Kidney epithelial cell (primary cell): ENCODE data around the gene KCNIP1. TPM values are rescaled to one million over a fixed set of nuclear protein-coding genes. Genes with fewer than 3 reads are reported as not detected.

ENCODE experiments used
- DNase-seq: peaks from one replicate; pipeline ENCODE4 v3.0.0-alpha.2; 2010; ENCODE audit warnings: low read depth
- H3K27me3 ChIP-seq: 2 replicates; pipeline ENCODE4 v1.6.0; 2011; ENCODE audit warnings: low read length; ENCODE audit not compliant: control insufficient read depth, insufficient read depth
- H3K36me3 ChIP-seq: 2 replicates; pipeline ENCODE4 v1.5.1; 2011; ENCODE audit warnings: low read length; ENCODE audit not compliant: control insufficient read depth, insufficient read depth
- H3K4me3 ChIP-seq: 2 replicates; pipeline ENCODE4 v1.5.1; 2011; ENCODE audit warnings: low read depth, mild to moderate bottlenecking, control low read depth, low read length
- CTCF ChIP-seq: IDR thresholded peaks from 2 replicates; pipeline ENCODE4 v1.5.1; 2011; ENCODE audit warnings: mild to moderate bottlenecking, moderate library complexity, low read length, control low read depth, inconsistent platforms; ENCODE audit not compliant: insufficient read depth, poor library complexity, severe bottlenecking
- total RNA-seq: library from RNA; depleted of rRNA; stranded (reverse); fragments of >200 nt; gene quantifications from 2 replicates; pipeline ENCODE4 v1.2.3, GENCODE V29; 2015

Gene KCNIP1
- total RNA-seq, 1 donor from 2014 or later: 3.4 TPM

GRCh38 chr5:170490381-170490780 is 13.4 kb upstream of the KCNIP1 start:
- H3K4me3 ChIP-seq: no peak overlapping the region
- H3K27me3 ChIP-seq: no peaks in the 10 kb centered on the region
- DNase-seq: no peak
- no peaks in the 10 kb centered on the region for H3K36me3 ChIP-seq
- no peak for TF ChIP-seq CTCF

GRCh38 chr5:170491479-170491878 is 12.3 kb upstream of the KCNIP1 start:
- no peaks in the 10 kb centered on the region for H3K36me3 ChIP-seq
- no peak for TF ChIP-seq CTCF
- no peak overlapping the region for H3K4me3 ChIP-seq
- no peaks in the 10 kb centered on the region for H3K27me3 ChIP-seq
- peak; percentile 77 for DNase-seq

GRCh38 chr5:170493028-170493820 is 10.6 kb upstream of the KCNIP1 start:
- no peaks in the 10 kb centered on the region for H3K36me3 ChIP-seq
- no peak overlapping the region for H3K4me3 ChIP-seq
- no peaks in the 10 kb centered on the region for H3K27me3 ChIP-seq
- DNase-seq: no peak
- TF ChIP-seq CTCF: no peak

- no peak for TF ChIP-seq CTCF
- H3K36me3 ChIP-seq: no peaks in the 10 kb centered on the region
- no peak overlapping the region for H3K4me3 ChIP-seq
- H3K27me3 ChIP-seq: no peaks in the 10 kb centered on the region
- DNase-seq: no peak
Measured at GRCh38 chr5:170494041-170494440, 9.8 kb upstream of the KCNIP1 start.

GRCh38 chr5:170495825-170496661 is 7.8 kb upstream of the KCNIP1 start:
- Histone ChIP-seq H3K27me3 (no peaks in the 10 kb centered on the region), H3K36me3 (no peaks in the 10 kb centered on the region), H3K4me3 (no peak overlapping the region)
- TF ChIP-seq CTCF: no peak
- no peak for DNase-seq
